A673 (cell line): ENCODE data around the gene CLDND2. TPM values are rescaled to one million over a fixed set of nuclear protein-coding genes. Genes with fewer than 3 reads are reported as not detected.

Source experiments
- BruUV-seq: library from RNA; stranded (reverse); fragments of 400-500 nt; replicated peaks from 2 replicates; lab custom pipeline; 2021; lab: Mats Ljungman, UMichigan
- CTCF ChIA-PET: fragments of 300-600 bp; sonication (Branson Sonifier 250); formaldehyde crosslinking; loops from one replicate; lab custom pipeline; 2022; ENCODE audit warnings: antibody characterized with exemption; lab: Charles Lee
- POLR2A ChIA-PET: fragments of 300-600 bp; sonication (Branson Sonifier 250); formaldehyde crosslinking; loops from one replicate; lab custom pipeline; 2022; ENCODE audit warnings: antibody characterized with exemption; ENCODE audit not compliant: low non-redundant PET; lab: Charles Lee
- DNase-seq: peaks from one replicate; pipeline ENCODE4 v3.0.0-alpha.2; 2015; ENCODE audit warnings: low spot score
- H3K27ac ChIP-seq: fragments of 200-600 bp; sonication (generic); 2 replicates; pipeline ENCODE4 v1.5.1; 2016; ENCODE audit warnings: mixed run types, low read depth, mild to moderate bottlenecking, mixed read lengths, antibody characterized with exemption, low read length; ENCODE audit not compliant: poor library complexity, severe bottlenecking
- H3K27me3 ChIP-seq: fragments of 200-600 bp; sonication (generic); replicated peaks from 2 replicates; pipeline ENCODE4 v1.6.1; 2017; ENCODE audit warnings: mixed run types, low read depth, mild to moderate bottlenecking, mixed read lengths, antibody characterized with exemption, low read length; ENCODE audit not compliant: insufficient read depth, poor library complexity
- H3K36me3 ChIP-seq: fragments of 200-600 bp; sonication (generic); 2 replicates; pipeline ENCODE4 v1.6.1; 2016; ENCODE audit warnings: mixed run types, mild to moderate bottlenecking, mixed read lengths, antibody characterized with exemption, low read length; ENCODE audit not compliant: insufficient read depth, poor library complexity, severe bottlenecking
- H3K4me1 ChIP-seq: fragments of 200-600 bp; sonication (generic); 2 replicates; pipeline ENCODE4 v1.6.1; 2017; ENCODE audit warnings: mixed run types, mild to moderate bottlenecking, mixed read lengths, antibody characterized with exemption, low read length; ENCODE audit not compliant: insufficient read depth, poor library complexity, severe bottlenecking
- H3K4me3 ChIP-seq: fragments of 200-600 bp; sonication (generic); 2 replicates; pipeline ENCODE4 v1.5.1; 2016; ENCODE audit warnings: low read depth, mixed run types, mild to moderate bottlenecking, mixed read lengths, low read length; ENCODE audit not compliant: poor library complexity, severe bottlenecking
- H3K9me3 ChIP-seq: fragments of 200-600 bp; sonication (generic); 2 replicates; pipeline ENCODE4 v1.6.1; 2016; ENCODE audit warnings: mixed run types, low read depth, mild to moderate bottlenecking, mixed read lengths, antibody characterized with exemption, low read length; ENCODE audit not compliant: poor library complexity, severe bottlenecking
- EZH2 ChIP-seq: fragments of 200-600 bp; sonication (generic); IDR thresholded peaks from 2 replicates; pipeline ENCODE4 v1.6.1; 2017; ENCODE audit warnings: borderline replicate concordance, low read depth, mild to moderate bottlenecking, mixed read lengths, antibody characterized with exemption, low read length; ENCODE audit not compliant: poor library complexity, severe bottlenecking
- intact Hi-C: fragments of 100-400 bp; cut with micrococcal nuclease; formaldehyde crosslinking; loops from one replicate; pipeline ENCODE4 v1.10.0; 2022; ENCODE audit not compliant: unreplicated experiment
- total RNA-seq: library from RNA; stranded (reverse); gene quantifications from 2 replicates; pipeline ENCODE4 v1.2.3, GENCODE V29; 2021
- TF ChIP-seq, protein P1 (sequence below): fragments of 300-800, 200-600 bp; sonication (generic); conservative IDR thresholded peaks from 2 replicates; pipeline ENCODE4 v1.5.1; 2017; ENCODE audit warnings: low read depth, mild to moderate bottlenecking, antibody characterized with exemption, low read length, moderate library complexity, mixed read lengths

The CLDND2 gene
- total RNA-seq, 1 experiment from 2014 or later, result not detected

DNA sequence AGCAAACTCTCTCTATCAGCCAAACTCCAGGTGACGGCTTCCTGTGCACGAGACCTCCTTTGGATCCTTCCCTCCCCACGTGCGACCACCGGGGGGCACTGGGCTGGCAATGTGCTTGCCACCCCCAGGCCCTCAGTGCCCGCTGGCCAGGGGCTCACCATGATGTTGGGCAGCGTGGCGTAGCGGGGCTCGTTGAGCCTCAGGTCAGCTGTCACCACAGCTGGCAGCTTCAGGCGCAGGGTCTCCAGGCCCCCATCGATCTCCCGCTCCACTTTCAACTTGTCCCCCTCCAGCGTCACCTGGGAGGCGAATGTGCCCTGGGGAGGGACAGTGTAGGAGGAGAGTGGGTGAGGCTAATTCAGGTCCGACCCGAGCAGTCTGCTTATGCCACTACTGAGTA, 22.1 kb downstream of the CLDND2 start:
- no peak for TF ChIP-seq EZH2
- TF ChIP-seq, protein P1, sequence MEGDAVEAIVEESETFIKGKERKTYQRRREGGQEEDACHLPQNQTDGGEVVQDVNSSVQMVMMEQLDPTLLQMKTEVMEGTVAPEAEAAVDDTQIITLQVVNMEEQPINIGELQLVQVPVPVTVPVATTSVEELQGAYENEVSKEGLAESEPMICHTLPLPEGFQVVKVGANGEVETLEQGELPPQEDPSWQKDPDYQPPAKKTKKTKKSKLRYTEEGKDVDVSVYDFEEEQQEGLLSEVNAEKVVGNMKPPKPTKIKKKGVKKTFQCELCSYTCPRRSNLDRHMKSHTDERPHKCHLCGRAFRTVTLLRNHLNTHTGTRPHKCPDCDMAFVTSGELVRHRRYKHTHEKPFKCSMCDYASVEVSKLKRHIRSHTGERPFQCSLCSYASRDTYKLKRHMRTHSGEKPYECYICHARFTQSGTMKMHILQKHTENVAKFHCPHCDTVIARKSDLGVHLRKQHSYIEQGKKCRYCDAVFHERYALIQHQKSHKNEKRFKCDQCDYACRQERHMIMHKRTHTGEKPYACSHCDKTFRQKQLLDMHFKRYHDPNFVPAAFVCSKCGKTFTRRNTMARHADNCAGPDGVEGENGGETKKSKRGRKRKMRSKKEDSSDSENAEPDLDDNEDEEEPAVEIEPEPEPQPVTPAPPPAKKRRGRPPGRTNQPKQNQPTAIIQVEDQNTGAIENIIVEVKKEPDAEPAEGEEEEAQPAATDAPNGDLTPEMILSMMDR, result no peak
- H3K36me3 ChIP-seq, result peaks cover 4% of the 10 kb centered on the region
- H3K27ac ChIP-seq, result no peak overlapping the region
- intact Hi-C loops, result no loop called here
- no TSS peak for BruUV-seq
- no peaks in the 10 kb centered on the region for H3K27me3 ChIP-seq
- POLR2A ChIA-PET, result no interaction called here
- CTCF ChIA-PET, result no interaction called here
- no peak for DNase-seq
- H3K4me1 ChIP-seq, result no peaks in the 10 kb centered on the region
- no peak overlapping the region for H3K4me3 ChIP-seq
- H3K9me3 ChIP-seq, result no peaks in the 10 kb centered on the region

GRCh38 chr19:51345076-51345620, 23.7 kb downstream of the CLDND2 start:
- intact Hi-C loops, result no loop called here

DNA sequence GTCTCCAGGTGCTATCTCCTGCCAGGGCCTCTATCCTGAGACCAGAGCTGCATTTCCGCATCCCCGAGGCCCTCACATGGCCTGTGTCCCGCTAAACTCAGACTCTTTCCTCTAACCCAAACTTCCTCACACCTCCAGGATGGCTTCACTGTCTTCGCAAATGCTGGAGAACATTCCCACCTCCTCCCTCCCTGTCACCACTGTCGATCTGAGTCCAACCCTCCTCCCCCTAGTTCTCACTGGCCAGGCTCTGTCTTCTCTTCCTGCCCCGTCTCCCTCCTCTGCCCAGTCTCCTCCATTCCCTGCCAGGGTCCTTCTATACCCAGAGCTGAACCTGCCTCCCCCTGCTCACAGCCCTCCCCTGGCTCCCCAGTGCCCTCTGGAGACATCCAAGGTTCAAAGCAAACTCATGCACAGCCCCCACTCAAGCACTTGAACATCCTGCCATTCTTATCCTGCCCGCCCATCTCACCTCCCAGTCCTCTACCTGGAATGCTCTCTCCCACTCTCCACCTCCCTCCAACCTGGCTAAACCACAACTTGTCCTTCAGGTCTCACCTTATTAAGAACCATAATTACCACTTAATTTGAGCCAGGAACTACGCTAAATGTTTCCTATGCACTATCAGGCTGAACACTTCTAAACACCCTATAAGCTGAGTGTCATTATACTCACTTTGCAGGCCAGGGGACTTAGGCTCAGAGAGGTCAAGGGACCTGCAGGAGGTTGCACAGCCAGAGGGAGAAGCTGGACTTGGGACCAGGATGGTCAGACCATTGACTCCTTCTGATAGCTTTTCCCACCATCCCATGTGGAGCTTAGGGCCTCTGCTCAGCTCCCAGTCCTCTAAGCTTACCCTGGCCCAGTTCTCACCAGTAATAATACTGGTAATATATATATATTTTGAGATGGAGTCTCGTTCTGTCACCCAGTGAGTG, 25.9 kb downstream of the CLDND2 start:
- CTCF ChIA-PET, result no interaction called here
- BruUV-seq, result no TSS peak

More at GRCh38 chr19:51345076-51345620, 23.7 kb downstream of the CLDND2 start:
- TF ChIP-seq, protein P1, result no peak
- TF ChIP-seq EZH2, result no peak
- no peaks in the 10 kb centered on the region for H3K27me3 ChIP-seq
- ChIA-PET CTCF (no interaction called here), POLR2A (no interaction called here)
- no TSS peak for BruUV-seq
- DNase-seq, result no peak
- peaks cover 3% of the 10 kb centered on the region for H3K36me3 ChIP-seq
- no peak overlapping the region for H3K4me3 ChIP-seq
- H3K4me1 ChIP-seq, result peaks cover 5% of the 10 kb centered on the region
- no peaks in the 10 kb centered on the region for H3K9me3 ChIP-seq
- no peak overlapping the region for H3K27ac ChIP-seq

More for the DNA sequence above, 25.9 kb downstream of the CLDND2 start:
- Histone ChIP-seq H3K4me3 (no peak overlapping the region), H3K9me3 (no peaks in the 10 kb centered on the region), H3K27me3 (no peaks in the 10 kb centered on the region), H3K4me1 (peaks cover 8% of the 10 kb centered on the region), H3K36me3 (no peaks in the 10 kb centered on the region), H3K27ac (no peak overlapping the region)
- TF ChIP-seq, protein P1, result no peak
- no peak for TF ChIP-seq EZH2
- intact Hi-C loops, result no loop called here
- POLR2A ChIA-PET, result no interaction called here
- no peak for DNase-seq
